H9 (cell line): Measurements from ENCODE around the gene GRID2IP. TPM values are rescaled to one million over a fixed set of nuclear protein-coding genes. Genes with fewer than 3 reads are reported as not detected.

Experiments
- DNase-seq: peaks from one replicate; pipeline ENCODE4 v3.0.0-alpha.2; 2017
- H2AFZ ChIP-seq: one replicate; pipeline ENCODE4 v1.6.1; 2013; ENCODE audit warnings: mild to moderate bottlenecking, low read length, control low read depth, moderate library complexity
- H2AK5ac ChIP-seq: 2 replicates; pipeline ENCODE4 v1.6.1; 2013; ENCODE audit warnings: low read length, control low read depth, mixed read lengths; ENCODE audit not compliant: insufficient read length
- H2BK120ac ChIP-seq: one replicate; pipeline ENCODE4 v1.6.1; 2013; ENCODE audit warnings: low read depth, mild to moderate bottlenecking, low read length, control low read depth, inconsistent platforms; ENCODE audit not compliant: poor library complexity, severe bottlenecking
- H2BK12ac ChIP-seq: 2 replicates; pipeline ENCODE4 v1.6.1; 2013; ENCODE audit warnings: low read length, control low read depth, mixed read lengths, low read depth; ENCODE audit not compliant: insufficient read length
- H2BK15ac ChIP-seq: 2 replicates; pipeline ENCODE4 v1.6.1; 2013; ENCODE audit warnings: low read depth, low read length, control low read depth
- H2BK20ac ChIP-seq: one replicate; pipeline ENCODE4 v1.6.1; 2013; ENCODE audit warnings: low read depth, mild to moderate bottlenecking, low read length, control low read depth, inconsistent platforms; ENCODE audit not compliant: poor library complexity, severe bottlenecking
- H2BK5ac ChIP-seq: 2 replicates; pipeline ENCODE4 v1.6.1; 2013; ENCODE audit warnings: low read length, control low read depth, mixed read lengths; ENCODE audit not compliant: insufficient read length
- H3K14ac ChIP-seq: 2 replicates; pipeline ENCODE4 v1.6.1; 2013; ENCODE audit warnings: low read length, control low read depth; ENCODE audit not compliant: insufficient read depth
- H3K18ac ChIP-seq: 2 replicates; pipeline ENCODE4 v1.6.1; 2013; ENCODE audit warnings: low read depth, mild to moderate bottlenecking, mixed read lengths, low read length, control low read depth; ENCODE audit not compliant: insufficient read length
- H3K23ac ChIP-seq: 2 replicates; pipeline ENCODE4 v1.6.1; 2013; ENCODE audit warnings: low read length, control low read depth, mixed read lengths, low read depth; ENCODE audit not compliant: insufficient read length
- H3K23me2 ChIP-seq: 2 replicates; pipeline ENCODE4 v1.6.1; 2013; ENCODE audit warnings: low read depth, mild to moderate bottlenecking, mixed read lengths, low read length, control low read depth; ENCODE audit not compliant: insufficient read length, poor library complexity, severe bottlenecking
- H3K27ac ChIP-seq: 2 replicates; pipeline ENCODE4 v1.5.1; 2013; ENCODE audit warnings: low read length, control low read depth, mixed read lengths, low read depth; ENCODE audit not compliant: insufficient read length
- H3K27me3 ChIP-seq: 2 replicates; pipeline ENCODE4 v1.6.1; 2013; ENCODE audit warnings: low read length, control low read depth, inconsistent platforms; ENCODE audit not compliant: insufficient read depth
- H3K4ac ChIP-seq: 2 replicates; pipeline ENCODE4 v1.6.1; 2013; ENCODE audit warnings: low read depth, mild to moderate bottlenecking, control low read depth, inconsistent platforms, low read length, moderate library complexity
- H3K4me1 ChIP-seq: 2 replicates; pipeline ENCODE4 v1.6.1; 2013; ENCODE audit warnings: low read length, control low read depth, inconsistent platforms; ENCODE audit not compliant: insufficient read depth
- H3K4me2 ChIP-seq: 2 replicates; pipeline ENCODE4 v1.6.1; 2013; ENCODE audit warnings: low read length, control low read depth, mixed read lengths; ENCODE audit not compliant: insufficient read length, insufficient read depth
- H3K56ac ChIP-seq: 2 replicates; pipeline ENCODE4 v1.6.1; 2013; ENCODE audit warnings: low read depth, mild to moderate bottlenecking, mixed read lengths, low read length, control low read depth; ENCODE audit not compliant: insufficient read length
- H3K79me1 ChIP-seq: 2 replicates; pipeline ENCODE4 v1.6.1; 2013; ENCODE audit warnings: low read depth, mild to moderate bottlenecking, moderate library complexity, low read length, control low read depth, inconsistent platforms; ENCODE audit not compliant: insufficient read depth, poor library complexity, severe bottlenecking
- H3K79me2 ChIP-seq: 2 replicates; pipeline ENCODE4 v1.6.1; 2013; ENCODE audit warnings: low read length, control low read depth, inconsistent platforms; ENCODE audit not compliant: insufficient read depth
- H3K9ac ChIP-seq: 2 replicates; pipeline ENCODE4 v1.6.1; 2013; ENCODE audit warnings: low read length, control low read depth, mixed read lengths; ENCODE audit not compliant: insufficient read length; ENCODE audit errors: extremely low read depth
- H3K9me3 ChIP-seq: one replicate; pipeline ENCODE4 v1.6.1; 2013; ENCODE audit warnings: low read depth, low read length, inconsistent platforms; ENCODE audit not compliant: control insufficient read depth
- H3T11ph ChIP-seq: one replicate; pipeline ENCODE4 v1.6.1; 2013; ENCODE audit warnings: mild to moderate bottlenecking, low read length, control low read depth, inconsistent platforms
- H4K20me1 ChIP-seq: one replicate; pipeline ENCODE4 v1.6.1; 2013; ENCODE audit not compliant: control insufficient read depth, insufficient read length, insufficient read depth
- H4K5ac ChIP-seq: 2 replicates; pipeline ENCODE4 v1.6.1; 2013; ENCODE audit warnings: low read depth, mild to moderate bottlenecking, mixed read lengths, low read length, control low read depth; ENCODE audit not compliant: insufficient read length
- H4K8ac ChIP-seq: replicated peaks from 2 replicates; pipeline ENCODE4 v1.6.1; 2013; ENCODE audit warnings: low read length, control low read depth, mixed read lengths, low read depth; ENCODE audit not compliant: insufficient read length
- H4K91ac ChIP-seq: 2 replicates; pipeline ENCODE4 v1.6.1; 2013; ENCODE audit warnings: low read depth, mild to moderate bottlenecking, moderate library complexity, mixed read lengths, low read length, control low read depth; ENCODE audit not compliant: insufficient read length
- H3K27ac Mint-ChIP-seq, 3 experiments: 2 replicates in 2 of 3; 3 replicates in 1 of 3; pipeline ENCODE4 v1.8.0; 2020 to 2021; ENCODE audit warnings: mixed read lengths in 3 of 3, mild to moderate bottlenecking in 1 of 3, moderate library complexity in 1 of 3
- H3K27me3 Mint-ChIP-seq: 2 replicates; pipeline ENCODE4 v1.8.0; 2021; ENCODE audit warnings: low read depth, mild to moderate bottlenecking, moderate library complexity, mixed read lengths
- H3K36me3 Mint-ChIP-seq, 3 experiments: 2 replicates in 2 of 3; 3 replicates in 1 of 3; pipeline ENCODE4 v1.8.0; 2020 to 2021; ENCODE audit warnings: low read depth in 3 of 3, mixed read lengths in 3 of 3; ENCODE audit not compliant: insufficient read depth in 1 of 3
- H3K4me1 Mint-ChIP-seq, 2 experiments: 2 replicates each; pipeline ENCODE4 v1.8.0; 2020; ENCODE audit warnings: mixed read lengths in 2 of 2
- H3K4me3 Mint-ChIP-seq, 2 experiments: 2 replicates in 1 of 2; 3 replicates in 1 of 2; pipeline ENCODE4 v1.8.0; 2020 to 2021; ENCODE audit warnings: mild to moderate bottlenecking in 2 of 2, mixed read lengths in 2 of 2, moderate library complexity in 1 of 2
- H3K9me3 Mint-ChIP-seq, 2 experiments: 2 replicates in 1 of 2; 3 replicates in 1 of 2; pipeline ENCODE4 v1.8.0; 2020; ENCODE audit warnings: mild to moderate bottlenecking in 2 of 2, mixed read lengths in 2 of 2, moderate library complexity in 1 of 2
- WGBS: extraction: QIAGEN DNeasy Blood & Tissue Kit; methylation state at CpG from one replicate; pipeline ENCODE4 v1.1.7; 2013; ENCODE audit warnings: missing lambda C conversion rate, low lambda C conversion rate, mixed read lengths; ENCODE audit not compliant: insufficient read length; ENCODE audit errors: extremely low coverage; 5-methylcytosine and 5-hydroxymethylcytosine counted together
- total RNA-seq: library from RNA; stranded (reverse); gene quantifications from 2 replicates; pipeline ENCODE4 v1.2.1, GENCODE V29; 2021
- TF ChIP-seq, protein P1 (sequence below): fragments of 200-600 bp; sonication (generic); conservative IDR thresholded peaks from 3 replicates; pipeline ENCODE4 v1.8.0; 2021; ENCODE audit warnings: antibody characterized with exemption, mild to moderate bottlenecking

The GRID2IP gene
- total RNA-seq, 1 experiment from 2014 or later, result 1.7 TPM

DNA sequence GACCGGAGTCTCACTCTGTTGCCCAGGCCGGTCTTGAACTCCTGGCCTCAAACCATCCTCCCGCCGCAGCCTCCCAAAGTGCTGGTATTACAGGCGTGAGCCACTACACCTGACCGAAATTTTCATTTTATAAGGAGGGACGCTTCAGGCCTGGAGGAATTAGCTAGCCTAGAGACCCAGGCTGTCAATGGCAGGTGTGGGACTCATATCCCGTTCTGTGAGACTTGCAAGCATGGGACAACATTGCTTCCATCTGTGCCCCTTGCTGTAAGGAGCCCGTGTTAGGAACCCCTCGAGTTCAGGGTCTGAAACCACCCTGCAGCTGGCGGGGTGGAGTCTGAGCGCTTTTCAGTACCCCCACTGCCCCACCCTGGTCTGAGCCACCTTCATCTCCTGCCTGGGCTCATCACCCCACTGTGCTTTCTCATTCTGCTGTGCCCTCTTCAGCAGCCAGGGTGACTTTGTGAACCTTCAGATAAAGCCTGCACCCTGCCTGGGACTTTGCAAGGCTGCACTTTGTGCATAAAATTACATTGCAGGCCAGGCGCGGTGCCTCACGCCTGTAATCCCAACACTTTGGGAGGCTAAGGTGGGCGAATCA, 102.2 kb downstream of the GRID2IP start:
- Mint-ChIP-seq H3K27ac (peak overlapping the region in 1 of 3 experiments; percentile 28; a peak in 2 of 7 replicates), H3K36me3 (peaks cover 18 to 27% (median 21%) of the 10 kb centered on the region in 3 experiments), H3K4me1 (peaks cover 0 to 10% of the 10 kb centered on the region in 2 experiments; a peak in 2 of 4 replicates), H3K27me3 (no peaks in the 10 kb centered on the region), H3K9me3 (no peaks in the 10 kb centered on the region), H3K4me3 (peak overlapping the region; percentile 71 to 97)
- Histone ChIP-seq H3K79me1 (no peaks in the 10 kb centered on the region), H4K8ac (no peak overlapping the region), H2BK15ac (peak overlapping the region; percentile 85), H3K14ac (no peak overlapping the region), H4K20me1 (no peaks in the 10 kb centered on the region), H3K79me2 (peaks cover 5% of the 10 kb centered on the region; the same call in 1 of the 2 replicates), H3T11ph (no peak overlapping the region), H2BK120ac (no peak overlapping the region), H3K56ac (no peak overlapping the region), H2AFZ (no peak overlapping the region), H3K27ac (no peak overlapping the region), H3K9ac (no peak overlapping the region), H4K91ac (no peak overlapping the region), H3K4me2 (peak overlapping the region; percentile 33), H2BK20ac (no peak overlapping the region), H2BK12ac (no peak overlapping the region), H3K27me3 (no peaks in the 10 kb centered on the region), H2BK5ac (no peak overlapping the region), H3K9me3 (no peaks in the 10 kb centered on the region), H3K4me1 (no peaks in the 10 kb centered on the region), H3K23ac (no peak overlapping the region), H3K23me2 (peaks cover 3% of the 10 kb centered on the region), H3K4ac (no peak overlapping the region), H3K18ac (peak overlapping the region; percentile 33), H4K5ac (no peak overlapping the region), H2AK5ac (no peak overlapping the region)
- TF ChIP-seq, protein P1, sequence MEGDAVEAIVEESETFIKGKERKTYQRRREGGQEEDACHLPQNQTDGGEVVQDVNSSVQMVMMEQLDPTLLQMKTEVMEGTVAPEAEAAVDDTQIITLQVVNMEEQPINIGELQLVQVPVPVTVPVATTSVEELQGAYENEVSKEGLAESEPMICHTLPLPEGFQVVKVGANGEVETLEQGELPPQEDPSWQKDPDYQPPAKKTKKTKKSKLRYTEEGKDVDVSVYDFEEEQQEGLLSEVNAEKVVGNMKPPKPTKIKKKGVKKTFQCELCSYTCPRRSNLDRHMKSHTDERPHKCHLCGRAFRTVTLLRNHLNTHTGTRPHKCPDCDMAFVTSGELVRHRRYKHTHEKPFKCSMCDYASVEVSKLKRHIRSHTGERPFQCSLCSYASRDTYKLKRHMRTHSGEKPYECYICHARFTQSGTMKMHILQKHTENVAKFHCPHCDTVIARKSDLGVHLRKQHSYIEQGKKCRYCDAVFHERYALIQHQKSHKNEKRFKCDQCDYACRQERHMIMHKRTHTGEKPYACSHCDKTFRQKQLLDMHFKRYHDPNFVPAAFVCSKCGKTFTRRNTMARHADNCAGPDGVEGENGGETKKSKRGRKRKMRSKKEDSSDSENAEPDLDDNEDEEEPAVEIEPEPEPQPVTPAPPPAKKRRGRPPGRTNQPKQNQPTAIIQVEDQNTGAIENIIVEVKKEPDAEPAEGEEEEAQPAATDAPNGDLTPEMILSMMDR, result no peak
- DNase-seq, result no peak
- WGBS, result no CpG with 5 or more reads among the region's 16 CpGs
